Tibial artery (tissue), 4 donors: Measurements from ENCODE around the gene CLDN16.

Source experiments
- DNase-seq, 2 donors: peaks; one replicate each; pipeline ENCODE4 v3.0.0-alpha.2; 2019
- H3K27ac ChIP-seq, 2 donors: fragments of 200-600 bp; sonication (generic) in 1 of 2; 1 replicate in 1 of 2; 2 replicates in 1 of 2; pipeline ENCODE4 v1.5.1; 2018 to 2019; ENCODE audit warnings: mild to moderate bottlenecking in 1 of 2
- H3K27me3 ChIP-seq, 2 donors: fragments of 200-600 bp; sonication (generic) in 1 of 2; one replicate each; pipeline versions ENCODE4 v1.5.1 to v1.6.0; 2016 to 2019
- H3K36me3 ChIP-seq, 3 donors: fragments of 200-600 bp; sonication (generic) in 2 of 3; one replicate each; pipeline ENCODE4 v1.5.1; 2016 to 2019; ENCODE audit warnings: mild to moderate bottlenecking in 2 of 3
- H3K4me1 ChIP-seq, 4 donors: fragments of 200-600 bp; sonication (generic) in 2 of 4; 1 replicate in 3 of 4; 2 replicates in 1 of 4; pipeline ENCODE4 v1.5.1; 2016 to 2019
- H3K4me3 ChIP-seq, 2 donors: fragments of 200-600 bp; sonication (generic) in 1 of 2; 1 replicate in 1 of 2; 2 replicates in 1 of 2; pipeline ENCODE4 v1.5.1; 2018 to 2019; ENCODE audit warnings: mild to moderate bottlenecking in 2 of 2
- H3K9me3 ChIP-seq, 3 donors: fragments of 200-600 bp; sonication (generic) in 1 of 3; one replicate each; pipeline ENCODE4 v1.5.1; 2016 to 2019
- intact Hi-C: fragments of 100-400 bp; cut with DNase I; formaldehyde crosslinking; loops from one replicate; pipeline ENCODE4 v1.15.0; 2023; ENCODE audit warnings: low total_unique reads
- TF ChIP-seq, protein P1 (sequence below), 2 experiments: fragments of 200-600 bp in 1 of 2; fragments of 450-650 bp in 1 of 2; IDR thresholded peaks; one replicate each; pipeline ENCODE4 v1.5.1; 2017 to 2019; ENCODE audit warnings: antibody characterized with exemption in 2 of 2, mild to moderate bottlenecking in 1 of 2, moderate library complexity in 1 of 2

Gene CLDN16, protein sequence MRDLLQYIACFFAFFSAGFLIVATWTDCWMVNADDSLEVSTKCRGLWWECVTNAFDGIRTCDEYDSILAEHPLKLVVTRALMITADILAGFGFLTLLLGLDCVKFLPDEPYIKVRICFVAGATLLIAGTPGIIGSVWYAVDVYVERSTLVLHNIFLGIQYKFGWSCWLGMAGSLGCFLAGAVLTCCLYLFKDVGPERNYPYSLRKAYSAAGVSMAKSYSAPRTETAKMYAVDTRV

DNA sequence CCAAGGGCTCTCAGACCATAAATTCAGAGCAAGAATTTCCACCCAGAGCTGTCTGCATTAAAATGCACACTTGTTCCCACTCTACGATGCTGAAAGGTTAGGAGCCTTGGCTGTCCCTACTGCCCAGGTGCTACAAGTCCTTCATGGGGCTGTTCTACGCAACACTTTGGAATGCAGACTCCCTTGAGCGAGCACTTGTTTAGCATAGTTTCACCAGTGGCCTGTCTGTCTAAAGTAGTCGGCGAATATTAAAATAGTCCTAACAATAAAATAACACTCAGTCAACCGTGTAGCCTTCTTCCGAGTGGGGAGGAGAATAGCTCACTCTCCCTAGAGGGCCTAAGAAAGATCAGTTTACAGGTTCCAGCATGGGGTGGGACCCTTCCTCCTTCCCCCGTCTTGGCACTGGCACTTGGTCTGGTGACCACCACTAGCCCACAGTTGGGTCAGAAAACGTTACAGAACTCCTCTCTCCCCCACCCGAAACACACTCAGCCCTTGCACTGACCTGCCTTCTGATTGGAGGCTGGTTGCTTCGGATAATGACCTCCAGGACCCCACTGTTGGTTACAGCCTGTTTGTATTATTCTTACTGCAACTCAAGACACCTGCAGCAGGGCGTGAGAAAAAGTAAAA lies at the start of gene CLDN16:
Gene CLDN16 (plus strand): TSS at position 586 of the 636 bp plus-strand sequence. CDS start 167 bp downstream, outside the sequence.
- H3K4me3 ChIP-seq = no peak within 1 kb of the TSS
- H3K27ac ChIP-seq = no peak within 1 kb of the TSS
- H3K27me3 ChIP-seq = no peaks in the 10 kb centered on the region
- H3K36me3 ChIP-seq = no peaks in the 10 kb centered on the region
- no peaks in the 10 kb centered on the region for H3K9me3 ChIP-seq
- TF ChIP-seq, protein P1, sequence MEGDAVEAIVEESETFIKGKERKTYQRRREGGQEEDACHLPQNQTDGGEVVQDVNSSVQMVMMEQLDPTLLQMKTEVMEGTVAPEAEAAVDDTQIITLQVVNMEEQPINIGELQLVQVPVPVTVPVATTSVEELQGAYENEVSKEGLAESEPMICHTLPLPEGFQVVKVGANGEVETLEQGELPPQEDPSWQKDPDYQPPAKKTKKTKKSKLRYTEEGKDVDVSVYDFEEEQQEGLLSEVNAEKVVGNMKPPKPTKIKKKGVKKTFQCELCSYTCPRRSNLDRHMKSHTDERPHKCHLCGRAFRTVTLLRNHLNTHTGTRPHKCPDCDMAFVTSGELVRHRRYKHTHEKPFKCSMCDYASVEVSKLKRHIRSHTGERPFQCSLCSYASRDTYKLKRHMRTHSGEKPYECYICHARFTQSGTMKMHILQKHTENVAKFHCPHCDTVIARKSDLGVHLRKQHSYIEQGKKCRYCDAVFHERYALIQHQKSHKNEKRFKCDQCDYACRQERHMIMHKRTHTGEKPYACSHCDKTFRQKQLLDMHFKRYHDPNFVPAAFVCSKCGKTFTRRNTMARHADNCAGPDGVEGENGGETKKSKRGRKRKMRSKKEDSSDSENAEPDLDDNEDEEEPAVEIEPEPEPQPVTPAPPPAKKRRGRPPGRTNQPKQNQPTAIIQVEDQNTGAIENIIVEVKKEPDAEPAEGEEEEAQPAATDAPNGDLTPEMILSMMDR (IDR thresholded peaks at IDR 0.05) = no peak
- DNase-seq = no peak
- intact Hi-C loops = no loop called here
- no peaks in the 10 kb centered on the region for H3K4me1 ChIP-seq

DNA sequence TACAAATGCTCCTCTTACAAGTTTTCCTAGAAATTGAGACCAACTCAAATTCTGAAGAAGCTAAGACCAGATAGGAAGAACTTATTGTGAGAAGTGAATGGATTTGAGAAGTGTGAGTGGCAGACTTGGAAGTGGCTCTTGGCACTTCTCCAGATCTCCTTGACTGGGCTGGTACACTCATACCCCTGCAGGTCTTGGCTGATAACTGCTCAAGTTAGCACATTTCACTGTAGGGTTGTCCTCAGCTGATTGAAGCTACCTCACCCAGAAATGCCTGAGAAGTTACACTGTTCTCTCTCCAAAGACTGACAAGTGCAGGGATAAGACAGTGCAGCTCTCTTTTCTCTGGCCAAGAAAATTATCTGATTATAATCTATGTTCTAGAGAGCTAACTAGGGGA lies 49.2 kb upstream of the CLDN16 start:
- Histone ChIP-seq H3K4me3 (no peak overlapping the region), H3K4me1 (no peaks in the 10 kb centered on the region), H3K27ac (no peak overlapping the region), H3K9me3 (no peaks in the 10 kb centered on the region), H3K36me3 (no peaks in the 10 kb centered on the region), H3K27me3 (no peaks in the 10 kb centered on the region)
- no peak for DNase-seq
- TF ChIP-seq, protein P1 (IDR thresholded peaks at IDR 0.05) = no peak
- intact Hi-C loops = no loop called here

DNA sequence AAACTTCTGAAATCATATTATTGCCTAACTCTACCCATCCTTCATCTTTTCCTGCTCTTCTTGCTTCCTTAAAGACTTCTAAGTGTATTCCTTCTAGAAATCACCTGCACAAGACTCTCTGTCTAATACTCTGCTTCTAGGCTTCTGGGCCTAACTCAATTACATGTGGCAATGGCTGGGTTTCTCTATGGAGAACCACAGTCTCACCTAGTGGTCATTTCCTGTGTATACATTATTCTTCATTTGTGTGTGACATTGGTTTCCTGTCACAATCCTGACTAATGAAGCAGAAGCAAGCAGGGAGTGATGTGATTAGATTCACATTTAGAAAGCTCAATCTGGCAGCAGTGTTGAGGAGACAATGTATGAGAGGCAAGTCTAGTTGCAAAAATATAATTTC lies 48.8 kb upstream of the CLDN16 start:
- Histone ChIP-seq H3K4me1 (no peaks in the 10 kb centered on the region), H3K9me3 (no peaks in the 10 kb centered on the region), H3K27me3 (no peaks in the 10 kb centered on the region), H3K36me3 (no peaks in the 10 kb centered on the region), H3K4me3 (no peak overlapping the region), H3K27ac (no peak overlapping the region)
- intact Hi-C loops = no loop called here
- TF ChIP-seq, protein P1 (IDR thresholded peaks at IDR 0.05) = no peak
- DNase-seq = no peak

DNA sequence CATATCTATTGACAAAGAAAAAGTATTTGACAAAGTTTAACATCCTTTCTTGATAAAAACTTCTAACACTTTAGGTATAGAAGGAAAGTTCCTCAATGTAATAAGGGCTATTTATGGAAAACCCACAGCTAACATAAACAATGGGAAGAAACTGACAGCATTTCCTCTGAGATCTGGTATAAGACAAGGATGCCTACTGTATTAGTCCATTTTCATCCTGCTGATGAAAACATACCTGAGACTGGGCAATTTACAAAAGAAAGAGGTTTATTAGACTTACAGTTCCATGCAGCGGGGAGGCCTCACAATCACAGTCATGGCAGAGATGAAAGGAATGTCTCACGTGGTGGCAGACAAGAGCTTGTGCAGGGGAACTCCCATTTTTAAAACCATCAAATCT lies 47.9 kb upstream of the CLDN16 start:
- H3K27ac ChIP-seq = no peak overlapping the region
- no peaks in the 10 kb centered on the region for H3K36me3 ChIP-seq
- TF ChIP-seq, protein P1 (IDR thresholded peaks at IDR 0.05) = no peak
- H3K4me3 ChIP-seq = no peak overlapping the region
- H3K4me1 ChIP-seq = peaks cover 0 to 4% (median 0%) of the 10 kb centered on the region in 4 donors
- H3K9me3 ChIP-seq = no peaks in the 10 kb centered on the region
- H3K27me3 ChIP-seq = no peaks in the 10 kb centered on the region
- intact Hi-C loops = no loop called here
- no peak for DNase-seq

DNA sequence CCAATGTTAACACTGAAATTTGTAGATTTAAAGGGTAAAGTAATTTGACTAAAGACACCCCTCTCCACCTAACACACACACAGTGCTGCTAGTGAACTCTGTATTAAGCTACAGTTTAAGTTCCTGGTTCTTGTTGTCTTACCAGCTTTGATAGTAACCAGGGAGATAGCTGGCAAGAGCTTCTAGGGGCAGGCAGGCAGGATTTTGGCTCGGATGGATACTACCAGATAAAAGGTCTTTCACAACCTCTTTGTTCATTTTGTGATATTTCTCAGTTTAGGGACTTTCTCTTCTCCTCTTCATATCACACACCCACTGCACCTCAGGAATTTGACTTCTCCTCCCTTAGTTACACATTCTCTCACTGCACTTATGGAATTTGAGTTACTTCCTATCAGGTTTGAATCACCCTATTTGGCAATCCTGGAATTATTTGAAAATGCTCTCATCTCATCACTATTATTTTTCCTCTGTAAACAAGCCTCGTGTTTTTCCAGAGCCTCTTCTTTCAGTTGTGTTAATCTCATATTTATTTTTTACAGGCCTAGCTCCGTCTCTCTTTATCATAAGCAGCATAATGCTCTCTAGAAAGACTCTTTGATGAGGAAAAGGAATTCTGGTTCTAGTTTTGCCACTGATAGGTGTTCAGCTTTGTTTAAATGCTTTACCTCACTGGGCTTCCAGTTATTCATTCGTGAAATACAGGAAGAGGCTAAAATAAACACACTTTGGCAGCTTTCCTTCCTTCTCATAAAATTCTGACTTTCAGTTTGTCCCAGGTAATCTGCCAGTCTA lies 42.7 kb upstream of the CLDN16 start:
- TF ChIP-seq, protein P1 (IDR thresholded peaks at IDR 0.05) = no peak
- Histone ChIP-seq H3K27ac (no peak overlapping the region), H3K27me3 (no peaks in the 10 kb centered on the region), H3K9me3 (no peaks in the 10 kb centered on the region), H3K4me3 (no peak overlapping the region), H3K36me3 (no peaks in the 10 kb centered on the region), H3K4me1 (peaks cover 0 to 11% (median 4%) of the 10 kb centered on the region in 4 donors)
- intact Hi-C loops = no loop called here
- DNase-seq = no peak
